HG03066 (cell line): ENCODE data around the gene ZNF584.
A peak's percentile ranks its signal among the peaks of the same experiment; 100 is the strongest.

Source experiments
- ATAC-seq: cut with Tn5 transposase; IDR thresholded peaks from one replicate; pipeline ENCODE4 v1.9.1; 2021; ENCODE audit warnings: low read depth; ENCODE audit not compliant: unreplicated experiment

ZNF584 gene

DNA sequence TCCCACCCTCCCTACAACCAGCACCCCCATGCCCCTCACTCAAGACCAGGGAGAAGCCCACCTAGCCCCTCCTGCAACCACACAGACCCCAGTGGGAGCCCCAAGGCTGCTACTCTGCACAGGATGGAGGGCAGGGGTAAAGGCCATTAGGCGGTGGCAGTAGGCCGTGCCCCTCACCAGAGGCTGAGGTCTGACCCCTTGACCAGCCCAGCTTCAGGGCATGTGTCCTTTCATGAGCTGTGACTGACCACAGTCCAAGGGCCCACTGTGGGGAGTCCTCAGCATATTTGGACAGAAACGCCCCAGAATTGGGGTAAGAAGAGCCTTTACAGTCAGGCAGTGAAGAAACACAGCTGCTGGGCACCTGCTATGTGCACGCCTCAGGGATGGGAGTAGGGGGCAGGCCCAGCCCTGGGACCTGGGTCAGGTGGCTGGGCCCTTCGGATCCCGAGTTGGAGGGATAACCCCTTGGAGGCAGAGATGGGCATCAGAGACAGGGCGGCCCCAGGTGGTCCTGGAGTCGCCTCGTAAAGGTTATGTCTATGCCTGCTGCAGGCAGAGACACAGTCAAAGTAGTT lies 23.0 kb upstream of the ZNF584 start:
- ATAC-seq, result no peak

DNA sequence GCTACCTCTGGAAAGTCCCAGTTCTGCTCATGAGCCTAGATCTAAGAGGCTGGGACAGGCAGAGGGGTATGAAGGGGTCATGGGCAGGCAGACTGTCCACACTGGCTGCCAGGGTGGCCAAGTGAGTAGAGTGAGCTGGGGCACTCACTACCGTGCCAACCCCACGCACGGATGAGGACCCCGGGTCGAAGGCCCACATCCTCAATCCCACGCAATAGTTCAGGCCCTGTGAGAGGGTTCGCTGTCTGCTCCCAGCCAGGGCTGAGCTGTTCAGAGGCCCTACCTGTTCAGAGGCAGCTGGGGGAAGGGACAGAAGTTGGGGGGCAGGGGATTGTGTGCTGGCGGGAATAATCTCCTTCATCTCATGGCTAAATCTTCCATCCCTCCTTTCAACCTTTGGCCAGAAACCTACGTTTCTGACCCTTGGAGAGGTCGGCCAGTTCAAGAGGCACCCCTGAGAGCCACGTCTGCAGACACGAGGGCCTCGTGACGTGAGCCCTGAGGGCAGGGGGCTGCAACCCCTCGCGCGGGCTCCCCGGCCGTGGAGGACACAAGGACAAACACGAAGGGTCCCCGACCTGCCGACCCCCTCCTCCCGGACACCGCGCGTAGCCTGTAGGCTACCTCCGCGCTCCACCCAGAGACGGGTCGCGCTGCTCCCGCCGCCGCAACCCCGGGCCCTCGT lies 22.4 kb upstream of the ZNF584 start:
- ATAC-seq, result peak; percentile 10

DNA sequence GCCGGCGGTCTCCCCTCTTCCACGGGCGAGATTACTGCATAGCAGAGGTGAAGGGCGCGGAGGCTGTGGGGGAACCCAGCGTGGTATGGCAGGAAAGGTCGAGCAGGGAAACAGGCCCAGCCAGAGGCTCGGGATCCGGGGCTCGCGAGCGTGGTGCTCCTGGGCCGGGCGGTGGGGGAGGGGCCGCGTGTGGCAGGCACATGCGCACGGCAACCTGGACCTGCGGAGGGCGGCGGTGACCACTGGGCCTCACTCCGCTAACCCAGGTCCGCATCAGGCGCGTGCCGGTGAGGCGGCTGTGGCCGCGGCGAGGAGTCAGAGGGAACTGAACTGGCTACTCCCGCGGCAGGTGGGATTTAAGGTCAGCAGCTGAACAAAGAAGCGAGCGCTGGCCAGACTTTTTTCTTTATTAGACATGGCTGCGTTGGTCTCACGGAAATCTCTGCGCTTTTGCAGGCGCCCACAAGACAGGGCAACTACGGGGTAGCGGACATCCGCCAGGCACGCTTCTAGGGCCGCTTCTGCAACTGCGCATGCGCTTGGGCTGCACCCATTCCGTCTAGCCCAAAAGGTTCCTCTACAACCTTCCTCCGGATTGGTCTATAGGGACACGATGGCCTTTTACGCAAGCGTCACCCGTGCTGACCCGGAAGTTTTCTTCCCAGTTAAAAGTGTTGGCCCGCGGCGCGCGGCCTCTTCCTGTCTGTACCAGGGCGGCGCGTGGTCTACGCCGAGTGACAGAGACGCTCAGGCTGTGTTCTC lies 21.7 kb upstream of the ZNF584 start, which contains the start of gene RPS5:
Gene RPS5 (plus strand): TSS at position 694 of the 762 bp plus-strand sequence. CDS start 869 bp downstream, outside the sequence.
- peak; percentile 82 for ATAC-seq

DNA sequence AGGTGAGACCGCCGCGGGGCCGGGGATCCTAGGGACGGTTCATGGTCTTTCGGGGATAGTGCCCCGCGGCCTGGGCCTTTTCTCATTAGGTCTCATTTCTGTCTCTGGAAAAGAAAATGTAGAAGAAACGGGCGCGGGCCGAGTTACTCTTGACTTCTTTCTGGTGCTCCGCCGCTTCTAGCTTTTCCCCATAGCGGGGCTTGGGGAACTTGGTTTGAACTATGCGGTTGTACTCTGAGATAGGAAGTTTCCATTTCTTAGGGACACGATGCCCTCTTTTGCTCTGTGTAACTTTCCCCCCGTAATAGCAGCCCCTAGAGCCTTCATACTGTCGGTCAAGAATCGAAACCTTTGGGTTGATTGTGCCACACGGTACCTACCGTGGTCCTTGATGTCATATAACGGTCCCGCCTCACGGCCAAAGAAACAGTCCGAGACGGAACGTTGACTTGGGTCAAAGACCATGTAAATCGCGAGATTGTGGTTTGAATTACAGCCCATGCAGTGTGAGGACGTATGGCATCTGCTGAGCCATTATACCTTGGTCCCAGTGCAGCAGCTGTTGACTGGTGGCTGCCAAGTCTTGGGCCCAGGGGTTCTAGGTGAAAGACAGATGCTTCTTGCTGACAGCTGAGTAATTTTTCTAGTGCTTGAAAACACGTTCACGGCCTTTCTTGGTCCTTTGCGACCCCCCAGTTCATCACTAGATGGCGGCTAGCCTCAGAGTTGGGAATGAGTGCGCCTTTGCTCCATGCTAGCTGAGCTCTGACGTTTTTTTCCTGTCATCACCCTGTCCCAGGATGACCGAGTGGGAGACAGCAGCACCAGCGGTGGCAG lies 20.9 kb upstream of the ZNF584 start:
- no peak for ATAC-seq

DNA sequence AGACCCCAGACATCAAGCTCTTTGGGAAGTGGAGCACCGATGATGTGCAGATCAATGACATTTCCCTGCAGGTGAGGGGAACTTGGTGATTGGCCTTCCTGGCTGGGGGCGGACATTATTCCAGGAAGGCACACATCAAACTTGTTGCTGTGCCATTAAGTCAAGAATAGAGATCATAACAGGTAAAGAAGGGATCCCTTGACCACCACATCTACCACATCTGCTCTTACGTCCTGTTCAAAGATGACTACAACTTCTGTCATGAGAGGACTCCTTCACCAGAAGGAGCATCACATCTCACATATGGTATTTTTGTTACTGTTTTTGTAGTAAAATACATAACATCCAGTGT lies 20.3 kb upstream of the ZNF584 start:
- ATAC-seq, result no peak

DNA sequence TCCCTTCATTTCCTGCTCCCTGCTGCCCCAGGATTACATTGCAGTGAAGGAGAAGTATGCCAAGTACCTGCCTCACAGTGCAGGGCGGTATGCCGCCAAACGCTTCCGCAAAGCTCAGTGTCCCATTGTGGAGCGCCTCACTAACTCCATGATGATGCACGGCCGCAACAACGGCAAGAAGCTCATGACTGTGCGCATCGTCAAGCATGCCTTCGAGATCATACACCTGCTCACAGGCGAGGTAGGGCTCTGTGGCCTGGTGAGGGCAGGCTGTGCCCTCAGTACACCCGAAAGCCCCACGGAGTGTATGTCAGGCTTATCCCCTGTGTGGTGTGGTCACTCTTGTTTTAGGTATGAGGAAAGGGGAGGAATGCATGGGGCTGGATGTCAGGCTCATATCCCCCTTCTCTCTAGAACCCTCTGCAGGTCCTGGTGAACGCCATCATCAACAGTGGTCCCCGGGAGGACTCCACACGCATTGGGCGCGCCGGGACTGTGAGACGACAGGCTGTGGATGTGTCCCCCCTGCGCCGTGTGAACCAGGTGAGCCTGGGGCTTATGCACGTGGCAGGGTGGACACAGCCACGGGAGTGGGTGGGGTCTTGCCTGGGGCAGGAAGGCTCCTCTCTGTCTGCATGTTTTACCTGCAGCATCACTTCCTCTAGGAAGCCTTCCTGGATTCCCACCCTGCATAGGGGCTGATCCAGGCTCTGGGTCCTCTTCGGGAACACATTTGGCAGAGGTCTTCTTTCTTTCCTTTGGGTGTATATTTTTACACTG lies 15.3 kb upstream of the ZNF584 start:
- no peak for ATAC-seq

DNA sequence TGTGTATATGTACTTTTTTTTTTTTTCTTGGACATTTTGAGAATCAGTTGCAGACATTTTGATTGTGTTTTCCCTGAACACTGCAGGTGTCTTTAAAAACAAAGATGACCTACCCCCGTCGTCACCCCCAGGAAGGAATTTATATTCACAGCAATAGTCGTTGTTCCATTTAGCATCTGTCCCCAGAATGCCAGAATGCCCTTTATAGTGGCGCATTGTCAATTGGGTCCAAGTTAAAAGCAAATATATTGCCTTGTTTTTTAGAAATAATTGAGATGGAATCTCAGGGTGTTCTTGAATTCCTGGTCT lies 14.8 kb upstream of the ZNF584 start:
- no peak for ATAC-seq

DNA sequence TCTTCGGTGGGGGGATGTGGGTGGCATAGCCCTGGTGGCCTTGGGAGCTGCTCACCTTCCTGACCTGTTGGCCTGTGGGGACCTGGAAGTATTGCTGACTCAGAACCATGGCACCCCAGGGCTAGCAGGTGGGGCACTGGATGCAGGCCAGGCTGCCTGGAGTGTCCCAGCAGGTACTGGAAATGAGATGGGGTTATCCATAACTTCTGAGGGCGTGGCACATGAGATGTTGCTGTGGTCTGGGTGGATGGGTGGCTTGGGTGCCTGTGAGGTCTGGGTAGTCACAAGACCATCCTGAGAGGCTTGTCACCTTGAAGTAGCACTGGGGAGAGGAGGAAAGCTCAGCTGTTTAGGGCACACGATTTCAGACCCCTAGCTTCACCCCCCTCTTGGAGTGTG lies 13.6 kb upstream of the ZNF584 start:
- ATAC-seq, result no peak

DNA sequence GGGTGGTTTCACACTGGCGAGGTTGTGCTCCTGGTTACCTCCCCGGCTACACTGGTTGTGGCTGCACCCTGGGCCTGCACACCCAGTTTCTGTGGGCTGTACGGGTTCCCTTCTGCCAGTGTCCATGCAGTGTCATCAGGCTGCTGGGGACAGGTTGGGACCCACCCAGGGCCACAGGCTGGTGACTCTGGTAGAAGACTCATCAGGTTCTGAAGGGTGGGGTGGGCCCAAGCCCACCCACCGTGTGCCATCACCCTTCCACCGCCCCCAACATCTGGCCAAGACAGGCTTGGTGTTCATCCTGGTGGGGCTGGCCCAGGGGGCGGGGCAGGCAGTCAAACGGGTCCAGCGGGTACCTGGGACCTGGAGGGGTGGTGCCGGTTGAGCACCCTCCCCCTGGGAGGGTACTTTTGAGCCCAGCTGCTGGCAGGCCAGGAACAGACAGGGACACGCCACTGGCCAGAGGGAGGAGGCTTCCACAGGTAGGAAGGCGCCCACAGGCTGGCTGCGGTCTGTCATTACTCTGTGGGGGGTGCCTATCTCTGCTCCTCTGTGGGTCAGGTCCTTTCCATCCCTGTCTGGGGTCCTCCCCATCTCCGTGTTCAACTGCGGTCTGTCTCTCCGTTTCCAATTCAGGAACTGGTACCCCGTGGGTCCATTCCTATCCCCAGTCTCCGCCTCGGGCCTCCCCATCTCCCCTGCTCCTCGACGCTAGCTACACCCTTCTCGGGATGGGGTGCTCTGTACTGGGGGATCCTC lies 13.1 kb upstream of the ZNF584 start, which contains the start of gene RNF225:
Gene RNF225 (plus strand): TSS at position 437 of the 759 bp plus-strand sequence. CDS start 434 bp downstream, outside the sequence.
- no peak for ATAC-seq

DNA sequence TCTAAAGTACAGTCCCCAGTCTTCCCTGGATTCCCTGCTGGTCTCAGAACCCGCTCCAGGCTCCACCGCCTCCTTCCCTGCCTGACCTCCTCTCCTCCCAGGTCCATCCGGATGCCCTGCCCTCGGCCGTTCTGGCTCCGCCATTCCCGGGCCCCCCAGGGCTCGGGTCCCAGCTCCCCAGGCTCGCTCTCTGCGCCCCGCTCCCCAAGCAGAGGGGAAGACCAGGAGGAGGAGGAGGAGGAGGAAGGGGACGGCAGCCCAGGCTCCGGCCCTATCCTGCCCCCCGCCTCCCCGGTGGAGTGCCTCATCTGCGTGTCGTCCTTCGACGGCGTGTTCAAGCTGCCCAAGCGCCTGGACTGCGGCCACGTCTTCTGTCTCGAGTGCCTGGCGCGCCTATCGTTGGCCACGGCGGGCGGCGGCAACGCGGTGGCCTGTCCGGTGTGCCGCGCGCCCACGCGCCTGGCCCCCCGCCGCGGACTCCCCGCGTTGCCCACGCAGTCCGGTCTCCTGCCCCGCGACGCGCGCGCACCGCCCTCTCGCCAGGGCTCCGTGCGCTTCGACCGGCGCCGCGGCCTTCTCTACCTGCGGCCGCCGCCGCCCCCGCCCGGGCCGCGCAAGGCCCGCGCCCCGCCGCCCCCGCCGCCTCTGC lies 12.3 kb upstream of the ZNF584 start:
- ATAC-seq, result no peak

DNA sequence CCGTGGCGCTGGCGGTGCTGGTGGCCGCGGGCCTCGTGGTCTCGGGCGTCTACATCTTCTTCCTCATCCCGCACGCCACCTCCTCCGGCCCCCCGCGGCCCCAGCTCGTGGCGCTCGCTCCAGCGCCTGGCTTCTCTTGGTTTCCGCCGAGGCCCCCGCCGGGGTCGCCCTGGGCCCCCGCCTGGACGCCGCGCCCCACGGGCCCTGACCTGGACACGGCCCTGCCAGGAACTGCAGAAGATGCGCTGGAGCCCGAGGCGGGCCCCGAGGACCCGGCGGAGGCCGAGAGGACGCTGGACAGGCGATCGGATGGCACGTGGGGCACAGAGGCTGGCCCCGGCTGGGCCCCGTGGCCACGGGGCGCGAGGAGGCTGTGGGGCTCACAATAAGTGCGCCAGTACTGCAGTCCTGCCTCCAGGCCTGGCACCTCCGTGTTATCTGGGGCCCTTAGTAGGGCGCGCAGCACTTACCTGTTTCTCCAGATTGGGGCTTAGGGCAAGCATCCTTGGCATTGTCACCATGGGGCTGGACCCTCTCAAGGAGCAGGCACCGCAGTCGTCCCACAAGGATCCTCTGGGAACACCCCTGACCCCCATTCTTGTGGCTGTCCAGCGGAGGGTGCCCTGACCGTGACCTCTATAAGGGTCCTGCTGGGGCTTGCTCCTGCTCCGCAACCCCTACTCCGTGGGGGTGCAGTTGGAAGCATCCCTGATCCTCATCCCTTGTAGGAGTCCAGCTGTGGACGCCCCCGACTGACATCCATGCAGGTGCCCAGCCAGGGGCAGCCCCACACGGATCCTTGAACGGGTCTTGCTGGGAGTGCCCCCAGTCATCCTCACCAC lies 11.5 kb upstream of the ZNF584 start:
- ATAC-seq, result no peak

DNA sequence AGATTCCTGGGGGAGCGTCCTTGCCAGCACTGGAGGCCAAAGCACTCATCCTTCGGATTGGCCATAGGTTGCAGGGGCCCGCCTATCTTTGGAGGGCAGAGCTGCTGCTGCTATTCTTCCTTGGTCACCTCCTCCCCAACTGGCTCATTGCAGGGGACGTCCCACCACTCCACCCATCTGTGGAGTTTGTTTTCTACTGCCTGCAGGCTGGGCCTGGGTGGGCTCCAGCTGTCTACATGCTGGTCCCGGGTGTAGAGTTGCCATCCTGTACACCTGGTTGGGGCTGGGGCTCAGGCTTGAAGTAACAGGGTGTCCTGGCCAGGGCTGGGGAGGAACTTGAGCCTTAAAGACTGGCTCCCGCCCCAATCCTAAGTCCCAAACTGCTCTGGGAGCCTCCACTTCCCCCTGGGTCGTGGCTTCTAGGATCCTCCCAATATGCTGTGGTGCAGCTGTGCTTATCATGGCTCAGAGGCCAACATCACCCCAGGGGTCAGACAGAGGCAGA lies 10.9 kb upstream of the ZNF584 start:
- no peak for ATAC-seq

DNA sequence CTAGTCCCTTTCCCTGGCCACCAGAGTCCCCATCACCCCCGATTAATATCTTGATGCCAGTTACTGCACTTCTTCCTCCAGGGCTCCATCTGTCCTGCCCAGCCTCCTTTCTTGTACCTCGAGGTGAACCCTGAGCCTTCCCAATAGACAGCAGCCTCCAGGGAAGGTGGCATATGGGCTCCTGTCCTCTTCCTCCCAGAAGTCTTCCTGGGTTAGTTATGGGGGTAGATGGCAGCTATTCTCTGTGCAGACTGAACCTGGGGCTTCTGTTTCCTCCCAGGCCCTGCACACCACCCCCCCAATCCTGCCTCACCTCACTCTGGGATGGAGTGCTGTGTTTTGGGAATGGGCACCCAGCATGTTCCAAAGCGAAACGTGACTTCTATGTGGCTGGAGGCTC lies 10.4 kb upstream of the ZNF584 start:
- ATAC-seq, result no peak

DNA sequence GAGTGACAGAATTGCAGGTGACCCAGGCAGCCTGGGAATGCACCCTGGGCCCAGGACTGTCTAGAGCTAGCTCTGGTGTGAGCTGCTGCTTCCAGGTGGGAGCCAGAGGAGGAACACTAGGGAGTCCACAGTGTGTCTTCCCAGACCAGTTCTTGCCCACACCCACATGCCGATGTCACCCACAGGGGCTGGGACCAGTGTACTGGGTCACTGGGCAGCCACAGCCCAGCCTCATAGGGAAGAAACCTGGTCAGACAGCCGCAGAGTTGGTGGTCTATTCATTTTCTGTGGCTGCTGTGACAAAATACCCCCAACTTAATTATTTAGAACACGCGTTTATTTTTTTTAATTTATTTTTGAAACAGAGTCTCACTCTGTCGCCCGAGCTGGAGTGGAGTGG lies 9.9 kb upstream of the ZNF584 start:
- no peak for ATAC-seq

DNA sequence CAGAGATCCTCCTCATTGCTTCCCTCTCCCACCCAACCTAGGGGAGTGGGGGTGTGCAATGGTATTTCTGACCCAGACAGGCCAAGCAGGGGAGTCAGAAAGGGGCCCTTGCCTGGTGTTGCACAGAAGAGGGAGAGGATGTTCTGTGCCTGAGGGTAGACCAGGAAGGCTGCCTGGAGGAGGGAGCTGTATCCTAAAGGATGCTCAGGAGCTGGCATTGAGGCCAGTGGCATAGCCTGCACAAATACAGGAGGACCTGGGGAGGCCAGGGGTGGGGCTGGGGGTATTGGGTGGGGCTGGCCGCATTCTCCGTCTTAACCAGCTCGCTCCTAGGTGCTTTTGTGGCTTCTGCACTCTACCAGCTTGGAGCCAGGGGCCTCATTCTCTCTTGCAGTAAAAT lies 8.5 kb upstream of the ZNF584 start:
- no peak for ATAC-seq

DNA sequence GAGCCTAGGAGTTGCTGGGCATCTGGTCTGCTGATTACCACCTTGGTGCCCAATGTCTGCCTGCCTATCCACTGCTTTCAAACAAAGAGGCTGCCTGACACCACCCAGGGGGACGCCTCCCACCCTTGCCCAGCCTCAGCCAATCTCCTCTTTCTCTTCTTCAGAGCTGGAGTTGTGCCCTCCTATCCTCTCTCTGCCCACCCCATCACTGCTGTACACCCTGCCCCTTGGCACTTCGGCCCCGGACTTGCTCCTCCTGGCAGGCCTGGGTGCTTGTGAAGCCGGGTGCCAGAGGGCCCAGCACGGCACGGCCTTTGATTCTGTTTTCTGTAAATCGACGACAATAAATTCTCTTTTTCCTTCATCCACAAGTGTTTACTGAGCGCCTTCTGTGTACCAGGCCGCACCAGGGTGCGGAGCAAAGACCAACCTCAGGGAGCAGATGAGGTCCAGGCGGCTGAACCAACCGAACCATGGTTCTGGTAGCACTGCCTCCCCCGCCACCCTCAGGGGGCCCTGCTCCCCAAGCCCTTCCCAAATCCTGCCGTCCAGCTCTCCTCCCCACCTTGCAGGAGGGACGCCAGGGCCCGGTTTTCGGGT lies 8.0 kb upstream of the ZNF584 start:
- no peak for ATAC-seq
